BLaER1 (cell line): Measurements from ENCODE around the gene TNFAIP8.
"Not testable (repeated sequence)": the region's sequence is repeated elsewhere in the genome, so short reads cannot be mapped to it uniquely, and the experiment has no call there.

ENCODE experiments used
- H3K27ac ChIP-seq: shearing (Covaris generic); formaldehyde crosslinking; 2 replicates; pipeline ENCODE4 v1.8.1; 2022
- H3K27me3 ChIP-seq: shearing (Covaris generic); formaldehyde crosslinking; 2 replicates; pipeline ENCODE4 v1.8.1; 2022
- H3K36me3 ChIP-seq: shearing (Covaris generic); formaldehyde crosslinking; 2 replicates; pipeline ENCODE4 v1.8.1; 2022
- H3K4me1 ChIP-seq: shearing (Covaris generic); formaldehyde crosslinking; 2 replicates; pipeline ENCODE4 v1.8.1; 2022
- H3K4me2 ChIP-seq: shearing (Covaris generic); formaldehyde crosslinking; 2 replicates; pipeline ENCODE4 v1.8.1; 2022
- H3K4me3 ChIP-seq: shearing (Covaris generic); formaldehyde crosslinking; 2 replicates; pipeline ENCODE4 v1.8.1; 2022
- H3K9ac ChIP-seq: shearing (Covaris generic); formaldehyde crosslinking; 2 replicates; pipeline ENCODE4 v1.8.1; 2022
- H3K9me3 ChIP-seq: shearing (Covaris generic); formaldehyde crosslinking; 2 replicates; pipeline ENCODE4 v1.8.1; 2022
- H4K20me1 ChIP-seq: shearing (Covaris generic); formaldehyde crosslinking; 2 replicates; pipeline ENCODE4 v1.8.1; 2022
- Cebpa-rat ChIP-seq: shearing (Covaris generic); IDR thresholded peaks from 2 replicates; pipeline ENCODE4 v1.8.1; 2022

TNFAIP8 gene

DNA sequence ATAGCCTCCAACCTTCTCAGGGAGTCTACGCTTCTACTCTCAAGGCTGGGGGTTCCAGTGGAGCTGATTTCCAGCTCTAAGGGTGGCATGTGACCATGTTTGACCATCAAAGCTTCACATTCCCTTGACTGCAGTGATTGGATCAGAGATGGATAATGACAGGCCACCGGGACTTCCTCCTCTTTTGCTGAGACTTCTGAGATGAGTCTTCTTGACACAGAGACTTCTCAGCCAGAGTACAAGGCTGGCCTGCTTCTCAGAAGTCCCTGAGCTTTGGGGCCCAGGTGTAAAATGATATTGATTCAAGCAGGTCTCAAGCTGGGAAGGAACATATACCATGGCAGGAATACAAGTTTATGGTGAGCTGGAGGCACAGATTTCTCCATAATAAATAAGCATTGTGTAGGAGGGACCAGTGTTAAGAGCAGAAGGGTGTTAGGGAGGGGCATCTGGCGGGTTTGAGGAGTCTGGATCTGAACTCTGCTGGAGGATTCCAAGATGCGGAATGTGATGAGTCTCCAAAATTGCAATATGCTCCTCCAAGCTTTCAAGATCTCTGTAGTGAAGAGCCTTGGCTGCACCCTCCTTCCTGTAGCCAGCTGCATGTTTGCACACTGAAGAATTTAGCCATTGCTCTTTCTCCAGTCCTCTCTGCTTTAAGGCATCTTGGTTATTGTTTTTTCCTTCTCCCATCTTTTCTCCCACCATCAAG is 54.8 kb downstream of the TNFAIP8 start:
- H4K20me1 ChIP-seq: no peaks in the 10 kb centered on the region

GRCh38 chr5:119411361-119412278 is 55.8 kb downstream of the TNFAIP8 start:
- Histone ChIP-seq H3K36me3 (no peaks in the 10 kb centered on the region), H3K27me3 (no peaks in the 10 kb centered on the region), H3K27ac (peak overlapping the region; percentile 35), H3K9ac (peak overlapping the region; percentile 71), H3K4me2 (peak overlapping the region; percentile 62), H4K20me1 (no peaks in the 10 kb centered on the region), H3K4me1 (peaks cover 8% of the 10 kb centered on the region; the same call in 1 of the 2 replicates), H3K9me3 (no peaks in the 10 kb centered on the region), H3K4me3 (peak overlapping the region; percentile 60)
- TF ChIP-seq Cebpa-rat: no peak

More for the DNA sequence above, 54.8 kb downstream of the TNFAIP8 start:
- H3K36me3 ChIP-seq: no peaks in the 10 kb centered on the region
- H3K27me3 ChIP-seq: no peaks in the 10 kb centered on the region
- H3K4me3 ChIP-seq: no peak overlapping the region
- H3K9me3 ChIP-seq: no peaks in the 10 kb centered on the region
- peaks cover 8% of the 10 kb centered on the region; the same call in 1 of the 2 replicates for H3K4me1 ChIP-seq
- H3K9ac ChIP-seq: no peak overlapping the region
- no peak overlapping the region; the same call in 1 of the 2 replicates for H3K27ac ChIP-seq
- H3K4me2 ChIP-seq: no peak overlapping the region
- TF ChIP-seq Cebpa-rat: no peak

DNA sequence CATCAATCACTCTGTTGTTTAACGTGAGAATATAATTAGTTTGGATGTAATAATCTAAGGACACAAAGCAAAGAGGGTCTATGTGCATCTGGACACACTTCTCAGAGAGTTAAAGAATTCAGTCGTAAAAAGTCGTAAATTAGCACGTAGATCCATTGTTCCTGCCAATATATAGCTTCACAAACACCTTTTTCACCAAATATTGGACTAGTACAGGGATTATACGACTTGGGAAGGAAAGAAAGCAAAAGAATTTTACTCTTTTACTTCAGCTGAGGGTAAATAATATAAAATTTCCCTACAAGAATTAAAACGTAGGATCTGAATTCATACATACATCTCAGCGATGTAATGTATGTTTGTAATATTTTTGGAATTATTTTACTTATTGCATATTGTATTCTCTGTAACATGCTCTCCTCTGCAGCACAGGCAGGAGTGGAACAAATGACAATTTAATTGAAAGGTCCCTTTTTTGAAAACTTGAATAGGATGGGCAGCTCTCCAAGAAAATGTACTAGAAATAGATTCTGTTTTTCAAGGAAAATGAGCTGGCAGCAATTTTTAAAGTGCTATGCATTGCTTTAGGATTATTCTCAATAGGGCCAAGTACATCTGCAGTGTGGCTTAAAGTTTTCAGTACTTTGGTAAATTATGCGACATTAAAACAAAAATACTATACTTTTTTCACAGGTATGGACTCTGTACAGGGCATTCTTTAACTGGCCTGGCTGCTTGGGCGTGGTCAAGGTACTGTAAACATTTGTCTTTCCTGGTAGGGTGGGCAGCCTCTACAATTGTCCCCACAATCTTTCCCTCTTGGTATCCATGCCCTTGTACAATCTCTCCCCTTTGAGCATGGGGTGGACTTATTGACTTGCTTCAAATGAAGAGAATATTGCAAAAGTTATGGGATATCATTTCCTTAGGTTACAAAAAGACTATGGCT is 56.7 kb downstream of the TNFAIP8 start:
- H3K4me3 ChIP-seq: peak overlapping the region; percentile 60; the same call in 1 of the 2 replicates
- H4K20me1 ChIP-seq: no peaks in the 10 kb centered on the region
- H3K9ac ChIP-seq: no peak overlapping the region; the same call in 1 of the 2 replicates
- no peaks in the 10 kb centered on the region for H3K36me3 ChIP-seq
- H3K27ac ChIP-seq: no peak overlapping the region
- H3K4me1 ChIP-seq: peaks cover 10% of the 10 kb centered on the region; the same call in 1 of the 2 replicates
- peak overlapping the region; percentile 62 for H3K4me2 ChIP-seq
- no peak for TF ChIP-seq Cebpa-rat
- H3K27me3 ChIP-seq: no peaks in the 10 kb centered on the region
- no peaks in the 10 kb centered on the region for H3K9me3 ChIP-seq

- not testable (repeated sequence) for H3K4me3 ChIP-seq, H4K20me1 ChIP-seq, H3K9me3 ChIP-seq, H3K27ac ChIP-seq, H3K9ac ChIP-seq, H3K27me3 ChIP-seq, H3K36me3 ChIP-seq
- H3K4me1 ChIP-seq: peaks cover 18% of the 10 kb centered on the region
- peak overlapping the region; percentile 30 for H3K4me2 ChIP-seq
Observed at GRCh38 chr5:119414124-119414734, 58.4 kb downstream of the TNFAIP8 start.

DNA sequence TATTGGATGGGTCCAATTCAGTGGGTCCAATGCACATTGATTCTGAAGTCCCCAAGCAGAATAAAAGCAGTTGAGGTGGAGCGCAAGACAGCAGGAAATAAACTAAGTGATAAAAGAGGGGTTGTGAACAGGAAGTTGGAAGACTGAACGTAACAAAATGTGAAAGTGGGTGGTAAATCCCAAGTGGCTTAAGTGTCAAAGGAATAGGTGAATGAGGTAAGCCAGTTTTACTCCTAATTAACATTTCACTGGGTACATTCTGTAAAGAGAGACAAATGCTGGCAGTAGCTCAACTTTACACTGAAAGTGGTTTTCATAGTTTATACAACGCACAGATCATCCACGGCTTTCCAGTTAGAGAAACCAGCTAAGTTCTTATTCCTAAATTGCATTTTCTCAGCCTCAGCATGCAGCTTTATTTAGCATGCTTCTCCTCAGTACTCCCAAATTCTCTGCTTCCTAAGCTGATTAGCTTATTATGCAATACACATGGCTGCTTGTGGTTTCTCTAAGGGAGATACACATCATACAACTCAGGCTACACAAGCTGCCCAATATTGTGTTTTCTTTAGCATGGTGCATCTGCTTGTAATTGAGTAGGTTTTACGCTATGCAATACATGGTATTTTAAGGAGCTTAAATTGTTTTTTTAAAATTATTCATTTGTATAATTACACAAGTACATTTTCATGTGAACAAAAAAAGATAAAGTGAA is 62.2 kb downstream of the TNFAIP8 start:
- H3K9ac ChIP-seq: no peak overlapping the region
- H3K9me3 ChIP-seq: no peaks in the 10 kb centered on the region
- H3K27me3 ChIP-seq: no peaks in the 10 kb centered on the region
- no peak for TF ChIP-seq Cebpa-rat
- no peaks in the 10 kb centered on the region for H4K20me1 ChIP-seq
- peaks cover 18% of the 10 kb centered on the region for H3K4me1 ChIP-seq
- H3K4me3 ChIP-seq: no peak overlapping the region
- peak overlapping the region; percentile 20 for H3K4me2 ChIP-seq
- no peak overlapping the region for H3K27ac ChIP-seq
- no peaks in the 10 kb centered on the region for H3K36me3 ChIP-seq

GRCh38 chr5:119418606-119419100 is 62.8 kb downstream of the TNFAIP8 start:
- Histone ChIP-seq H3K4me2 (no peak overlapping the region), H4K20me1 (no peaks in the 10 kb centered on the region), H3K9me3 (no peaks in the 10 kb centered on the region), H3K36me3 (no peaks in the 10 kb centered on the region), H3K27me3 (no peaks in the 10 kb centered on the region), H3K4me1 (peaks cover 18% of the 10 kb centered on the region), H3K4me3 (no peak overlapping the region), H3K9ac (no peak overlapping the region), H3K27ac (no peak overlapping the region)
- no peak for TF ChIP-seq Cebpa-rat

- no peak overlapping the region for H3K4me3 ChIP-seq
- no peak overlapping the region for H3K9ac ChIP-seq
- H3K27ac ChIP-seq: no peak overlapping the region
- H3K27me3 ChIP-seq: no peaks in the 10 kb centered on the region
- peaks cover 10% of the 10 kb centered on the region for H3K4me1 ChIP-seq
- no peaks in the 10 kb centered on the region for H4K20me1 ChIP-seq
- H3K36me3 ChIP-seq: no peaks in the 10 kb centered on the region
- no peak for TF ChIP-seq Cebpa-rat
- no peak overlapping the region for H3K4me2 ChIP-seq
- no peaks in the 10 kb centered on the region for H3K9me3 ChIP-seq
Observed at GRCh38 chr5:119420169-119420568, 64.3 kb downstream of the TNFAIP8 start.

- Histone ChIP-seq H4K20me1 (no peaks in the 10 kb centered on the region), H3K27me3 (no peaks in the 10 kb centered on the region), H3K4me2 (no peak overlapping the region), H3K9ac (no peak overlapping the region), H3K27ac (no peak overlapping the region), H3K36me3 (no peaks in the 10 kb centered on the region), H3K4me3 (no peak overlapping the region), H3K4me1 (peaks cover 6% of the 10 kb centered on the region; the same call in 1 of the 2 replicates), H3K9me3 (no peaks in the 10 kb centered on the region)
- TF ChIP-seq Cebpa-rat: no peak
Observed at GRCh38 chr5:119426057-119426456, 70.2 kb downstream of the TNFAIP8 start.
